HG03025 (cell line): ENCODE measurements around the gene FOLH1.
"Not testable (repeated sequence)": the region's sequence is repeated elsewhere in the genome, so short reads cannot be mapped to it uniquely, and the experiment has no call there.

Experiments
- ATAC-seq: cut with Tn5 transposase; IDR thresholded peaks from one replicate; pipeline ENCODE4 v1.9.1; 2021; ENCODE audit warnings: mild to moderate bottlenecking, moderate library complexity; ENCODE audit not compliant: unreplicated experiment, low FRiP score

The FOLH1 gene

GRCh38 chr11:49184756-49185155 lies 23.6 kb downstream of the FOLH1 start:
- not testable (repeated sequence) for ATAC-seq

- not testable (repeated sequence) for ATAC-seq
Measured at GRCh38 chr11:49177936-49178335, 30.5 kb downstream of the FOLH1 start.

- not testable (repeated sequence) for ATAC-seq
Measured at GRCh38 chr11:49175378-49175777, 33.0 kb downstream of the FOLH1 start.

- not testable (repeated sequence) for ATAC-seq
Measured at GRCh38 chr11:49174691-49175366, 33.6 kb downstream of the FOLH1 start.

GRCh38 chr11:49171613-49172012 lies 36.8 kb downstream of the FOLH1 start:
- not testable (repeated sequence) for ATAC-seq

- not testable (repeated sequence) for ATAC-seq
Measured at GRCh38 chr11:49169579-49169978, 38.8 kb downstream of the FOLH1 start.

GRCh38 chr11:49168992-49169391 lies 39.4 kb downstream of the FOLH1 start:
- ATAC-seq, result not testable (repeated sequence)

GRCh38 chr11:49151211-49151610 lies 57.2 kb downstream of the FOLH1 start:
- ATAC-seq, result no peak

- ATAC-seq, result not testable (repeated sequence)
Measured at GRCh38 chr11:49102356-49102755, 106.0 kb downstream of the FOLH1 start.
